ENCODE results near the gene NCAPG2.

- no peak for TF ChIP-seq CTCF (IDR thresholded peaks at IDR 0.05)
- no peak for TF ChIP-seq E2F1 (CRISPR knock-in tag; IDR thresholded peaks at IDR 0.05)
- no peak for TF ChIP-seq SMAD3 (CRISPR knock-in tag; IDR thresholded peaks at IDR 0.05; ENCODE audit: borderline replicate concordance)
- TF ChIP-seq ZNF121 (CRISPR knock-in tag; IDR thresholded peaks at IDR 0.05): no peak
- TF ChIP-seq TCF7 (CRISPR knock-in tag; IDR thresholded peaks at IDR 0.05; ENCODE audit: low read depth): no peak
- TF ChIP-seq RELA (CRISPR knock-in tag; IDR thresholded peaks at IDR 0.05; ENCODE audit: borderline replicate concordance): no peak
- TF ChIP-seq ATF3 (CRISPR knock-in tag; conservative IDR thresholded peaks at IDR 0.05): no peak
- TF ChIP-seq ZNF416 (CRISPR knock-in tag; IDR thresholded peaks at IDR 0.05): no peak
- TF ChIP-seq MAX (CRISPR knock-in tag; IDR thresholded peaks at IDR 0.05): no peak
- no peak for TF ChIP-seq ZNF232 (CRISPR knock-in tag; IDR thresholded peaks at IDR 0.05)
Observed at GRCh38 chr7:158689488-158689887, 15.1 kb downstream of the NCAPG2 start.

All from WTC11 (cell line).